GM13977 (cell line): ENCODE results near the gene DPY19L3.
"Not testable (repeated sequence)": the region's sequence is repeated elsewhere in the genome, so short reads cannot be mapped to it uniquely, and the experiment has no call there.

Experiments used
- DNase-seq: peaks from one replicate; pipeline ENCODE4 v3.0.0; 2012; ENCODE audit warnings: low spot score
- CTCF ChIP-seq: IDR thresholded peaks from 2 replicates; pipeline ENCODE4 v1.5.1; 2012; ENCODE audit warnings: mild to moderate bottlenecking, control low read depth; ENCODE audit not compliant: insufficient read depth; ENCODE audit errors: extremely low read depth, missing control alignments
- in situ Hi-C: fragments of 300-500 bp; cut with MboI; formaldehyde crosslinking; loops from one replicate; pipeline ENCODE4 v1.12.0; 2022; ENCODE audit warnings: low sequenced_read_pairs, low pct_unique_long_range_greater_than_20kb, mixed read lengths, inconsistent platforms; ENCODE audit not compliant: unreplicated experiment

DPY19L3 gene

DNA sequence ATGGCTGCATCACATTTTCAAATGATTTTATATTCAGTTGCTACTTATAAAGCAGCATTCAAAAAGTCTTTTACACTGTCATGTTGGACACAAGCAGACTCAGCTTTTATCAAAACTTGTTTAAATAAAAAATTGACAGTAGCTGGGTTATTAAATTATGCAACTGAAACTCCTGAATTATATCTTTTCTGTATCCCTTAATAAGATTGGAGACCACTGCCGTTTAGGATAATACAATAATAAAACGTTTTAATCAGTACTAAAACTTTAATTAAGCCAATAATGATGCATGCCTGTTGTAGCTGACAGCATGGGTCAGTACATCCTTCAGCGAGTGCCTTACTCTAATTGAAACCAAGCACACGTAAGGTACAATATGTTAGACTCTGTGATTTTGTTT is 78.0 kb downstream of the DPY19L3 start:
- DNase-seq, result no peak
- in situ Hi-C loops, result no loop called here
- TF ChIP-seq CTCF, result no peak

- DNase-seq, result no peak
- in situ Hi-C loops, result no loop called here
- TF ChIP-seq CTCF, result no peak
Observed at GRCh38 chr19:32489971-32490370, 84.4 kb downstream of the DPY19L3 start.

GRCh38 chr19:32497391-32497790 is 91.8 kb downstream of the DPY19L3 start:
- no peak for DNase-seq
- no peak for TF ChIP-seq CTCF
- in situ Hi-C loops, result no loop called here

DNA sequence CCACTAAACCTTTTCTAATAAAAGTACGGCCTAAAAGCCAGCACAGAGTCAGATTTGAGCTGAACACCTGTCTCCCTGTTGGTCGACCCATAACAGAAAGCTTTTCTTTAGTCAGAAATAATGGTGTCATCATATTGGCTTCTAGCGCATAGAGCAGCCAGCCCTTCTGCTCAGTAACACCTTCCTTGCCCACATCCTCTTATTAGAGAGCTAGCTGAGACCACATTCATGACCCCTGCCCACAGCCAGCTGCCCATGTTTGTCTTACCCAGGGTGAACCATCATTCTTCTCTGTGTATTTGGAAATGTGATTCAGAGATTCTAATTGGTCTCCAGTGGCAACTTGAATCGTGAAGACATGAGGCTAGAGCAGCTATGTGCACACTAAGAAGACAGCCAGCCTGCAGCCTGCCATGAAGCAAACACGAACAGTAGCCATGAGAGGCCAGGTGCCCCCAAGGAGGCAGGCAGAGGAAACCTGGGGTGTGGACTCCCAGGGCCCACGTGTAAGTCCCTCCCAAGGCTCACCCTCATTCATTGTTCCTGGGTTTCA is 93.2 kb downstream of the DPY19L3 start:
- TF ChIP-seq CTCF, result no peak
- in situ Hi-C loops, result no loop called here
- DNase-seq, result no peak

DNA sequence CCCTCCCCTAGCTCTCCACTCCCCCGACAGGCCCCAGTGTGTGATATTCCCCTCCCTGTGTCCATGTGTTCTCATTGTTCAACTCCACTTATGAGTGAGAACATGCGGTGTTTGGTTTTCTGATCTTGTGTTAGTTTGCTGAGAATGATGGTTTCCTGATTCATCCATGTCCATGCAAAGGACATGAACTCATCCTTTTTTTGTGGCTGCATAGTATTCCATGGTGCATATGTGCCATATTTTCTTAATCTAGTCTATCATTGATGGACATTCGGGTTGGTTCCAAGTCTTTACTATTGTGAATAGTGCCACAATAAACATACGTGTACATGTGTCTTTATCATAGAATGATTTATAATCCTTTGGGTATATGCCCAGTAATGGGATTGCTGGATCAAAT is 106.9 kb downstream of the DPY19L3 start:
- DNase-seq, in situ Hi-C loops: not testable (repeated sequence)

DNA sequence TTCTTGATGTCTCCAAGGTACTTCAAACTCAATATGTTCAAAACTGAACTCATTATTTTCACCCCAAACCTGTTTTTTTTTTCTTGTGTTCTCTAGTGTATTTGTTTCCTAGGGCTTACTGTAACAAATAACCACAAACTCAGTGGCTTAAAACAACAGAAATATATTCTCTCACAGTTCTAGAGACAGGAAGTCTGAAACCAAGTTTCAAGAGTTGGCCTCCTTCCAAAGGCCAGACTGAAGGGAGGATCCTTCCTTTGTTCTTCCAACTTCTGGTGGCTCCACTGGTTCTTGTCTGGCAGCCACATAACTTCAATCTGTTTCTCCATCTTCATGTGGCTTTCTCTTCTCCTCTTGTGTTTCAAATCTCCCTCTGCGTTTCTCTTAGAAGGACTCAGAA is 113.5 kb downstream of the DPY19L3 start:
- no peak for DNase-seq
- no peak for TF ChIP-seq CTCF
- in situ Hi-C loops, result no loop called here

- no peak for TF ChIP-seq CTCF
- in situ Hi-C loops, result no loop called here
- DNase-seq, result no peak
Observed at GRCh38 chr19:32522967-32523366, 117.4 kb downstream of the DPY19L3 start.
